HG03095 (cell line): ENCODE data around the gene AMER3.
"Not testable (repeated sequence)": the region's sequence is repeated elsewhere in the genome, so short reads cannot be mapped to it uniquely, and the experiment has no call there.

ENCODE experiments used
- ATAC-seq: cut with Tn5 transposase; IDR thresholded peaks from one replicate; pipeline ENCODE4 v1.9.1; 2021; ENCODE audit warnings: moderate library complexity; ENCODE audit not compliant: unreplicated experiment

The AMER3 gene

GRCh38 chr2:130755256-130756052 lies at the start of gene AMER3:
TSS of gene AMER3 (plus strand) at chr2:130755540. CDS start at chr2:130762073, 6,533 bp downstream.
- ATAC-seq = no peak

GRCh38 chr2:130714795-130715194 lies 40.5 kb upstream of the AMER3 start:
- not testable (repeated sequence) for ATAC-seq

- no peak for ATAC-seq
Measured at GRCh38 chr2:130720036-130720435, 35.3 kb upstream of the AMER3 start.

GRCh38 chr2:130720528-130720927 lies 34.8 kb upstream of the AMER3 start:
- no peak for ATAC-seq

- no peak for ATAC-seq
Measured at GRCh38 chr2:130724455-130724854, 30.9 kb upstream of the AMER3 start.

- ATAC-seq = no peak
Measured at GRCh38 chr2:130726614-130727180, 28.6 kb upstream of the AMER3 start.

GRCh38 chr2:130727286-130727924 lies 27.9 kb upstream of the AMER3 start:
- peak; percentile 97 for ATAC-seq

GRCh38 chr2:130728007-130728454 lies 27.3 kb upstream of the AMER3 start:
- ATAC-seq = peak; percentile 9

GRCh38 chr2:130728549-130729316 lies 26.6 kb upstream of the AMER3 start, which contains the start of gene GPR148:
TSS of gene GPR148 (plus strand) at chr2:130729070. CDS start at chr2:130729152, 82 bp downstream.
- ATAC-seq = no peak

GRCh38 chr2:130729322-130730299 lies 25.7 kb upstream of the AMER3 start:
- no peak for ATAC-seq

- ATAC-seq = not testable (repeated sequence)
Measured at GRCh38 chr2:130732257-130732656, 23.1 kb upstream of the AMER3 start.

GRCh38 chr2:130735200-130735599 lies 20.1 kb upstream of the AMER3 start:
- no peak for ATAC-seq

GRCh38 chr2:130736487-130736886 lies 18.9 kb upstream of the AMER3 start:
- ATAC-seq = no peak

GRCh38 chr2:130737592-130737991 lies 17.7 kb upstream of the AMER3 start:
- ATAC-seq = no peak

- ATAC-seq = no peak
Measured at GRCh38 chr2:130740671-130741070, 14.7 kb upstream of the AMER3 start.

- no peak for ATAC-seq
Measured at GRCh38 chr2:130743278-130743677, 12.1 kb upstream of the AMER3 start.

- ATAC-seq = no peak
Measured at GRCh38 chr2:130744287-130745117, 10.8 kb upstream of the AMER3 start.

GRCh38 chr2:130749078-130749477 lies 6.3 kb upstream of the AMER3 start:
- ATAC-seq = no peak

GRCh38 chr2:130749641-130750040 lies 5.7 kb upstream of the AMER3 start:
- no peak for ATAC-seq
